IPS DF 6.9 (cell line): ENCODE data around the gene IFITM1.
"Not testable (repeated sequence)": the region's sequence is repeated elsewhere in the genome, so short reads cannot be mapped to it uniquely, and the experiment has no call there.

Experiments
- DNase-seq: peaks from one replicate; pipeline ENCODE4 v3.0.0-alpha.2; 2013; ENCODE audit warnings: low read depth, low spot score
- H3K27ac ChIP-seq: one replicate; pipeline ENCODE4 v1.5.1; 2013; ENCODE audit warnings: low read length, control low read depth
- H3K27me3 ChIP-seq: 2 replicates; pipeline ENCODE4 v1.6.1; 2013; ENCODE audit warnings: mild to moderate bottlenecking, low read length; ENCODE audit not compliant: control insufficient read depth, insufficient read depth
- H3K36me3 ChIP-seq: 2 replicates; pipeline ENCODE4 v1.6.1; 2013; ENCODE audit warnings: low read length; ENCODE audit not compliant: control insufficient read depth, insufficient read depth
- H3K4me1 ChIP-seq: 2 replicates; pipeline ENCODE4 v1.6.1; 2013; ENCODE audit warnings: low read length; ENCODE audit not compliant: control insufficient read depth, insufficient read depth
- H3K4me3 ChIP-seq: 2 replicates; pipeline ENCODE4 v1.5.1; 2013; ENCODE audit warnings: mild to moderate bottlenecking, low read length
- H3K9me3 ChIP-seq: 2 replicates; pipeline ENCODE4 v1.6.1; 2013; ENCODE audit warnings: low read length, inconsistent platforms; ENCODE audit not compliant: control insufficient read depth, insufficient read depth
- WGBS: extraction: QIAGEN DNeasy Blood & Tissue Kit; methylation state at CpG from one replicate; pipeline ENCODE4 v1.1.7; 2013; ENCODE audit warnings: mixed read lengths, missing lambda C conversion rate; ENCODE audit not compliant: insufficient read length, insufficient coverage; 5-methylcytosine and 5-hydroxymethylcytosine counted together

IFITM1 gene

DNA sequence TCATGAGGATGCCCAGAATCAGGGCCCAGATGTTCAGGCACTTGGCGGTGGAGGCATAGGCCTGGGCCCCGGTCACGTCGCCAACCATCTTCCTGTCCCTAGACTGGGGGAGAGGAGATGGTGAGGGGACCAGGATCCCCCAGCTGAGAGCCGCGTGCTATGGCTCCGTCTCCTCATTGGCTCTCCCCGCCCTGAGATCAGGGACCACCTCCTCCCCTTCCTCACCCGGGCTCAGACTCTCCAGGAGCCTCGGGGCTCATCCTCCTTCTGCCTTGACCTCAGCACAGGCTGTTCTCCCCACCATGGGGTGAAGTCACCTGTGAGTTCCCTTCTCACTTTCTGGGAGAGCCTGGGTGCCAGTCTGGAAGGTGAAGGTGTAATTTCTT lies 6.0 kb downstream of the IFITM1 start:
- not testable (repeated sequence) for H3K27me3 ChIP-seq, DNase-seq, H3K36me3 ChIP-seq, H3K27ac ChIP-seq, H3K9me3 ChIP-seq, H3K4me3 ChIP-seq
- WGBS = no CpG with 5 or more reads among the region's 10 CpGs
- peaks cover 19% of the 10 kb centered on the region for H3K4me1 ChIP-seq

DNA sequence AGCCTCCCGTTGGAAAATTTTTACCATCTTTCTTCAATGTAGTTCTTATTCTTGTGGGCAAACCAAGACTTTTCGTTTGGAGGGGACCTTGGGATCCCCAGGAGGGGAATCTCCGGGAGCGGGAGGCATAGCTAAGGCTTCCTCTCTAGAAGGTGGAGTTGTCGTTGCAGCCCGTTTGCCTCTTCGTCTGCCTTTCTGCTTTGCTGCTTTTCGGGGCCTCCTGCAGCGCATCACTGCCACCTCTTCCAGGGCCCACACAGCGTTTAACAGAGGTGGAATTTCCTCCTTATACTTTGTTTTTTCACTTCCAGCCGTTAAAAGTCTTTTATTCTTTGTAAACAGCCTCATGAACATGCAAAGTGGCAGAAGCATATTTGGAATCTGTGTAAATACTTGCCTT lies 10.3 kb downstream of the IFITM1 start:
- DNase-seq = no peak
- H3K36me3 ChIP-seq = no peaks in the 10 kb centered on the region
- H3K4me1 ChIP-seq = peaks cover 3% of the 10 kb centered on the region; the same call in 1 of the 2 replicates
- H3K27me3 ChIP-seq = no peaks in the 10 kb centered on the region
- whole genome bisulfite sequencing = no CpG with 5 or more reads among the region's 11 CpGs
- H3K9me3 ChIP-seq = no peaks in the 10 kb centered on the region
- no peak overlapping the region for H3K4me3 ChIP-seq
- H3K27ac ChIP-seq = no peak overlapping the region

DNA sequence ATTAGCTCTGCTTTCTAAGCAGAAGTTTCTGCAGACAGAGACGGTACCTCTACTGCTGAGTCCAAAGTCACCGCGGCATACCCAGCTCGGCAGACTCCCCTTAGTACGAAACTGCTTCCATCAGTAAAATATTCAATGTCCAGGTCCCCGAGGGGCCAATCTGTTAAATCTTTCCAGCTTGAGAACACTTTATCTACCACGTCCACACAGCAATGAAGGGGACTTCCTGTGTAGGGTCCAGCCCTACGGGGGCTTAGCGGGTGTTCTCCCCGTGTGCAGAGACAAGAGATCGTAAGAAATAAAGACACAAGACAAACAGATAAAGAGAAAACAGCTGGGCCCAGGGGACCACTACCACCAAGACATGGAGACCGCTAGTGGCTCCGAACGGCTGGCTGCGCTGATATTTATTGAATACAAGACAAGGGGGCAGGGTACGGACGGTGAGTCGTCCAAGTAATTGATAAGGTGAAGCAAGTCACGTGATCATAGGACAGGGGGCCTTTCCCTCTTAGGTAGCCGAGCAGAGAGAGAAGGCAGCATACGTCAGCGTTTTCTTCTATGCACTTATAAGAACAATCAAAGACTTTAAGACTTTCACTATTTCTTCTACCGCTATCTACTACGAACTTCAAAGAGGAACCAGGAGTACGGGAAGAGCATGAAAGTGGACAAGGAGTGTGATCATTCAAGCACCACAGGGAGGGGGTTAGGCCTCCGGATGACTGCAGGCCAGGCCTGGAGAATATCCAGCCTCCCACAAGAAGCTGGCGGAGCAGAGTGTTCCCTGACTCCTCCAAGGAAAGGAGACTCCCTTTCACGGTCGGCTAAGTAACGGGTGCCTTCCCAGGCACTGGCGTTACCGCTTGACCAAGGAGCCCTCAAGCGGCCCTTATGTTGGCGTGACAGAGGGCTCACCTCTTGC lies 11.0 kb downstream of the IFITM1 start:
- DNase-seq, H3K36me3 ChIP-seq, H3K4me3 ChIP-seq, H3K9me3 ChIP-seq, H3K27ac ChIP-seq, H3K27me3 ChIP-seq, H3K4me1 ChIP-seq: not testable (repeated sequence)
- WGBS = no CpG with 5 or more reads among the region's 34 CpGs

GRCh38 chr11:325796-326591 lies 12.2 kb downstream of the IFITM1 start:
- no peak for DNase-seq
- Histone ChIP-seq H3K4me3 (no peak overlapping the region), H3K36me3 (no peaks in the 10 kb centered on the region), H3K27me3 (no peaks in the 10 kb centered on the region), H3K27ac (no peak overlapping the region), H3K4me1 (no peaks in the 10 kb centered on the region; the same call in 1 of the 2 replicates), H3K9me3 (no peaks in the 10 kb centered on the region)
- no CpG with 5 or more reads among the region's 30 CpGs for WGBS

- Histone ChIP-seq H3K36me3 (no peaks in the 10 kb centered on the region), H3K27ac (no peak overlapping the region), H3K4me1 (no peaks in the 10 kb centered on the region; the same call in 1 of the 2 replicates), H3K9me3 (no peaks in the 10 kb centered on the region), H3K27me3 (no peaks in the 10 kb centered on the region), H3K4me3 (no peak overlapping the region)
- WGBS = no CpG with 5 or more reads among the region's 6 CpGs
- no peak for DNase-seq
Measured at GRCh38 chr11:326592-326841, 12.7 kb downstream of the IFITM1 start.

GRCh38 chr11:326842-327580 lies 13.2 kb downstream of the IFITM1 start:
- no CpG with 5 or more reads among the region's 19 CpGs for WGBS
- H3K27ac ChIP-seq = no peak overlapping the region
- no peaks in the 10 kb centered on the region for H3K27me3 ChIP-seq
- DNase-seq = no peak
- H3K36me3 ChIP-seq = no peaks in the 10 kb centered on the region
- no peak overlapping the region for H3K4me3 ChIP-seq
- H3K9me3 ChIP-seq = no peaks in the 10 kb centered on the region
- no peaks in the 10 kb centered on the region; the same call in 1 of the 2 replicates for H3K4me1 ChIP-seq

DNA sequence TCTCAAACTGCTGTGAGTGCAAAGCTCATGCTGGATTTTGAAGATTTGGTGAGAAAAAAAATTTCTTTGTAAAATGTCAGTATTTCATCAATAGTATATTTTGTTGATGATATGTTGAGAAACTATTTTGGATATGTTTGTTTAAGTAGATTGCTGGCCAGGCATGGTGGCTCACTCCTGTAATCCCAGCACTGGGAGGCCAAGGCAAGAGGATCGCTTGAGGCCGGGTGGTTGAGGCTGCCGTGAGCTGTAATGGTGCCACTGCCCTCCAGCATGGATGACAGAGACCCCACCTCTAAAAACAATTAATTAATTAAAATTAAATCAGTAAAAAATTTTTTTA lies 13.7 kb downstream of the IFITM1 start:
- Histone ChIP-seq H3K4me3 (no peak overlapping the region), H3K27ac (no peak overlapping the region)

DNA sequence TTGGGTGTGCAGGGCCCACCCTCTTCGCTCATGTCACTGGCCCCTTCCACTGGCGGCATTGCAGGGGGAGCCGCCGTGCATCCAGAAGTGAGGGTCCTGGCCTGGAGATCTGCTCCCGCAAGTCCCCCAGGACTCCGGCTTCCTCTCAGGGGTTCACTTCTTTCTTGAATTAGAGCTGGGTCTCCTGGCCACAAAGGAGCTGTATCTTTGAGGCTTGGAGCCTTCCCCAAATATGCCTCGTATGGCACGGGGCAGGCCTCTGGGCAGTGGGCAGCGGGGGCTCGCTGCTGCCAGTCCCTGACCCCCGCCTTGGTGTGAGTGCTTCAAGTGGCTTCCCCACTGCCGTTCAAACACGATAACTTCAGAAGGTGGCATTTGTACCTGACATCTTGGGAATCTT lies 14.2 kb downstream of the IFITM1 start:
- Histone ChIP-seq H3K4me3 (no peak overlapping the region), H3K27ac (no peak overlapping the region), H3K4me1 (no peaks in the 10 kb centered on the region; the same call in 1 of the 2 replicates), H3K27me3 (no peaks in the 10 kb centered on the region), H3K9me3 (no peaks in the 10 kb centered on the region), H3K36me3 (no peaks in the 10 kb centered on the region)
- DNase-seq = no peak
- no CpG with 5 or more reads among the region's 13 CpGs for WGBS

More for the DNA sequence above, 13.7 kb downstream of the IFITM1 start:
- H3K9me3 ChIP-seq = no peaks in the 10 kb centered on the region
- no peaks in the 10 kb centered on the region for H3K36me3 ChIP-seq
- no peaks in the 10 kb centered on the region for H3K27me3 ChIP-seq
- no peak for DNase-seq
- no peaks in the 10 kb centered on the region; the same call in 1 of the 2 replicates for H3K4me1 ChIP-seq
- no CpG with 5 or more reads among the region's 3 CpGs for WGBS

- not testable (repeated sequence) for H3K4me1 ChIP-seq, DNase-seq, H3K9me3 ChIP-seq, H3K27me3 ChIP-seq, H3K4me3 ChIP-seq, H3K27ac ChIP-seq, H3K36me3 ChIP-seq
- WGBS = no CpG with 5 or more reads among the region's 15 CpGs
Measured at GRCh38 chr11:328516-329100, 14.8 kb downstream of the IFITM1 start.

- Histone ChIP-seq H3K4me3 (no peak overlapping the region), H3K4me1 (peaks cover 1% of the 10 kb centered on the region), H3K36me3 (no peaks in the 10 kb centered on the region), H3K27me3 (no peaks in the 10 kb centered on the region), H3K9me3 (no peaks in the 10 kb centered on the region), H3K27ac (no peak overlapping the region)
- DNase-seq = no peak
- WGBS = no CpG with 5 or more reads among the region's 2 CpGs
Measured at GRCh38 chr11:329886-330253, 16.0 kb downstream of the IFITM1 start.
